ENCODE data around the gene CELA3A.

Gene CELA3A

DNA sequence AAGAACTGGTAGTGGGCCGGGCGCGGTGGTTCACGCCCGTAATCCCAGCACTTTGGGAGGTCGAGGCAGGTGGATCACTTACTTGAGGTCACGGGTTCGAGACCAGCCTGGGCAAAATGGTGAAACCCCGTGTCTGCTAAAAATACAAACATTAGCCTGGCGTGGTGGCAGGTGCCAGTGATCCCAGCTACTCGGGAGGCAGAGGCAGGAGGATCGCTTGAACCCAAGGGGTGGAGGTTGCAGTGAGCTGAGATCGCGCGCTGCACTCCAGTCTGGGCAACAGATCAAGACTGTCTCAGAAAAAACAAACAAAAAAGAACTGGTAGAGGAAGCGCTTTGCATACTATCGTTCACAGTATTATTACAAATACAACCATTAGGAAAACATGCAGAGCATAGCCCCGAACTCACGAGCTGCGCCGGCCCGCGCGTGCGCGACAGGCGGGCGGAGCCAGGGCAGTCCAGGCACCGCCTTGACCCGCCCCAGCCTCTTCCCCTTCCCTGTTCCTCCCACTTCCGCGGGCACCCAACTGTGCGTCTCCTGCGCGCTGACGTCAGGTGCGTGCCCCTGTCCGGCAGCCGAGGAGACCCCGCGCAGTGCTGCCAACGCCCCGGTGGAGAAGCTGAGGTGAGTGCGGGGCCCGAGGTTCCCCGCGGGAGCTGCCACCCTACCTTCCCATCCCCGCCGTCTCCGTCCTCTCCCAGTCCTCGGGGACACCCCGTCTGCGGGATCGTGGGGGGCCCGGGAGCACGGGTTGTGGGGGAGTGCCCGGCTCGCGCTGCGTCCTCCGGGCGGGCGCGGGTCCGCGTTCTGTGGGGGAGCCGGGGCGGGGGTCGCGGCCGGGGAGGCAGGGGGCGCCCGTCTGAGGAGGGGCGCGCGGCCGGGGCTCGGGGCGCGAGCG, 50.9 kb downstream of the CELA3A start, which contains the start of gene CDC42:
Gene CDC42, plus strand, starts transcription at position 595 of the 902 bp plus-strand sequence. CDS start 25,770 bp downstream, outside the sequence.
- DNase-seq = peak; percentile 53

- DNase-seq = no peak
These were observed 51.8 kb downstream of the CELA3A start for GRCh38 chr1:22053017-22053860.

DNA sequence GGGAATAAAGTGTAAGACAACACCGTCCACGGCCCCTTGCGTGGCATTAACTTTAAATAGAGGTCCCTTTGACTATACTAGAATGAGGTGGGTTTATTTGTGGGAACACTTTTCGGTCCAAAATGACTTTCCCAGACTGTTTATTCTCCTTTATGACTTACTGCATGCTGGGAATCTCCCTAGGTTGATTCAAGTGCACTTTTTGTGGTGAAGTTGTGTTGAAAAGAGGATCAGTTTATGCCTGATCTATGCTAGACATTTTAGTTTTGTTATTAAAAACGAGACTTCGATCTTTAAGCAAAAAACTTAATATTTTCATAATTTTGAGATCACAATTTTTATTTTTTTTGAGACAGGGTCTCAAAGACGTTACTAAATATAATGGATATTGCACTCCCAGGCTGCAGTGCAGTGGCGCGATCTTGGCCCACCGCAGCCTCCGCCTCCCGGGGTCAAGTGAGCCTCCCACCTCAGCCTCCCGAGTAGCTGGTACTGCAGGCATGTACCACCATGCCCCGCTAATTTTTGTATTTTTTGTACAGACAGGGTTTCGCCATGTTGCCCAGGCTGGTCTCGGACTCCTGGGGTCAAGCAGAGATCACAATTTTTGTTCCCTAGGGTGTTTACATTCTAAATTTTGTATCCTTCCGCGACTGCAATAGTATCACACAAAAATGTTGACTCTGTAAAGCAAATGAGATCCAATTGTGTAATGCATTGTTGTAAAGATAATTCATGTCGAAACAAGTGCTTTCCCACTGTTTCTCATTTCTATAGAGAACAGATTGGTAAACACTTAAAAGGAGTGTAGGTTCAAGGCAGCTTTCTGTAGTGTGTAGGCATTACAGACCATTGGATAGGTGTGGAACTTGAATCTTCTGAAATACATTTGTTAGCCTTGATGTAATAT, 52.7 kb downstream of the CELA3A start:
- DNase-seq = no peak

DNA sequence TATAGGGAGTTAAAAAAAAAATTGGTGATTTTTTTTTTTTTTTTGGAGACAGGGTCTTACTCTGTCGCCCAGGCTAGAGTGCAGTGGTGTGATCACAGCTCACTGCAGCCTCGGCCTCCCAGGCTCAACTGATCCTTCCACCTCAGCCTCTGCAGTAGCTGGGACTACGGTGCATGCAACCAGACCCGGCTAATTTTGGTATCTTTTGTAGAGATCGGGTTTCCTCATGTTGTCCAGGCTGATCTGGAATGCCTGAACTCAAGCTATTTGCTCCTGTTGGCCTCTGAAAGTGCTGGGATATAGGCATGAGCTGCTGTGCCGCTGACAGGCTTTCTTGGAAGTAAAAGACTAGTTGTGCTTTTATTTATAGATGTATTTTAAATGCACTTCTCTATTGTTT, 54.0 kb downstream of the CELA3A start:
- no peak for DNase-seq

- no peak for DNase-seq
These were observed 54.6 kb downstream of the CELA3A start for GRCh38 chr1:22056043-22056442.

DNA sequence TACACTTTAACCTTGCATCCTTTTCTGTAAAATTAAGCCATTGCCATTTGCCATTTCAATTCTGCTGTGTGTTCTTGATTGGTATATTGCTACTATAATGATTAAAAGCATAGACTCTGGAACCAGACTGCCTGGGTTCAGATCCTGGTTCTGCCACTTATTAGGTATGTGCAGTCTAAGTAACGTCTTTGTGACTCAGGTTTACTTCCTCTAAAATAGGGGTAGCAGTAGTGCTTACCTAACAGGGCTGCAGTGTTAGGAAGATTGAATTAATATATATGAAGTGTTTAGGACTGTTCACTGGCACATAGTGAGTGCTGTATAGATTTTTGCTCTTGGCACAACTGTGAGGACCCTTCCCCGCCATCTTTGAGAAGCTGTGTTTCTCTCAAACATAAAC, 55.5 kb downstream of the CELA3A start:
- DNase-seq = no peak

DNA sequence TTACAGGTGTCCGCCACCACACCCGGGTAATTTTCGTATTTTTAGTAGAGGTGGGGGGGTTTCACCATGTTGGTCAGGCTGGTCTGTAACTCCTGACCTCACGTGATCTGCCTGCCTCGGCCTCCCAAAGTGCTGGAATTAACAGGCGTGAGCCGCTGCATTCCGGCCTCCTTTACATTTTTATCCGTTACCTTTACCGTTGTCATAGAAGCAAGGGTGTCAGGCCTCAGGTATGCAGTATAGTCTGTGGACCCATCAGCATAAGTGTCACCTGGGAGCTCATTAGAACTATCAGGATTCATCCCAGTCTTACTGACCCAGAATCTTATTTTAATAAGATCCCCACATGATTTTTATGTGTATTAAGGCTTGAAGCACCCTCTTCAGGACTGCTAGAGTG, 56.4 kb downstream of the CELA3A start:
- DNase-seq = no peak
